Rectal smooth muscle tissue (tissue), 1 donor: ENCODE data around the gene STS.

Experiments used
- H3K27ac ChIP-seq: one replicate; pipeline ENCODE4 v1.7.0; 2013; ENCODE audit warnings: low read depth, low read length, inconsistent platforms
- H3K27me3 ChIP-seq: one replicate; pipeline ENCODE4 v1.7.0; 2013; ENCODE audit warnings: low read length; ENCODE audit not compliant: control insufficient read depth, insufficient read depth
- H3K36me3 ChIP-seq: one replicate; pipeline ENCODE4 v1.7.0; 2013; ENCODE audit warnings: low read length; ENCODE audit not compliant: control insufficient read depth, insufficient read depth
- H3K4me1 ChIP-seq: one replicate; pipeline ENCODE4 v1.7.0; 2013; ENCODE audit warnings: low read length; ENCODE audit not compliant: control insufficient read depth, insufficient read depth
- H3K4me3 ChIP-seq: one replicate; pipeline ENCODE4 v1.7.0; 2013; ENCODE audit warnings: low read length
- H3K9ac ChIP-seq: one replicate; pipeline ENCODE4 v1.7.0; 2013; ENCODE audit warnings: low read length

The STS gene

DNA sequence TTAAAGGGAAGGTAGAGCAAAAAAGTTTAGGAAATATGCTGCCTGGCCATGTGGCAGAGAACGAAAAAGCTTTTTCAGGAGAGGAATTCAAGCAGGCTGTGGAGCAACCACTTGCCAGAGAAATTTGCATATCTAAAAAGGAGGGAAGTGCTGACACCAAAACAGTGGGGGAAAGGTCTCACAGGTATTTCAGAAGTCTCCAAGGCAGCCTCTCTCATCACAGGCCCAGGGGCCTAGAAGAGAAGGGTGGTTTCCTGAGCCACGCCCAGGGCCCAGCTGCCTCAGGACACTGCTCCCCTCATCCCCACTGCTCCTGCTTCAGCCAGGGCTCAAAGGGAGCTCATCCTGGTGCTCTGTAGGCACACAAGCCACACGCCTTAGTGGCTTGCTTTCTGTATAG, 29.9 kb upstream of the STS start:
- Histone ChIP-seq H3K27me3 (no peaks in the 10 kb centered on the region), H3K9ac (no peak overlapping the region), H3K36me3 (no peaks in the 10 kb centered on the region), H3K4me1 (no peaks in the 10 kb centered on the region), H3K27ac (no peak overlapping the region), H3K4me3 (no peak overlapping the region)

- Histone ChIP-seq H3K27ac (no peak overlapping the region), H3K36me3 (no peaks in the 10 kb centered on the region), H3K9ac (no peak overlapping the region), H3K4me1 (no peaks in the 10 kb centered on the region), H3K27me3 (no peaks in the 10 kb centered on the region), H3K4me3 (no peak overlapping the region)
These were observed 27.3 kb upstream of the STS start for GRCh38 chrX:7119950-7120877.

DNA sequence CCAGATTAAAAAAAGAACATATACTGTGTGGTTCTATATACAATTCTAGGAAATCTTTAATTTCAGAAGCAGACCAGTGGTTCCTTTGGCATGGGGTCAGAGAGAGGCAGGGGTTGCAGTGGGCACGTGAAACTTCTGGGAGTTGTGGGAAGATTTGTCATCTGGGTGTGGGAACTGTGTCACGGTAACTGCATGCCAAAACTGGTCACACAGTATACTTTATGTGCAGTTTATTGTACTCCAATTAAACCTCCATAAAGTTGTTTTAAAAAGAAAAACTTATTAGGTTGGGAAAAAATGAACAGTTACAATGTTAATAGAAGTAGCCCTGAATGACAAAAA, 26.7 kb upstream of the STS start:
- Histone ChIP-seq H3K9ac (no peak overlapping the region), H3K4me1 (no peaks in the 10 kb centered on the region), H3K4me3 (no peak overlapping the region), H3K27me3 (no peaks in the 10 kb centered on the region), H3K36me3 (no peaks in the 10 kb centered on the region), H3K27ac (no peak overlapping the region)

- Histone ChIP-seq H3K36me3 (no peaks in the 10 kb centered on the region), H3K4me1 (no peaks in the 10 kb centered on the region), H3K27me3 (no peaks in the 10 kb centered on the region), H3K9ac (no peak overlapping the region), H3K27ac (no peak overlapping the region), H3K4me3 (no peak overlapping the region)
These were observed 20.5 kb upstream of the STS start for GRCh38 chrX:7127056-7127455.

DNA sequence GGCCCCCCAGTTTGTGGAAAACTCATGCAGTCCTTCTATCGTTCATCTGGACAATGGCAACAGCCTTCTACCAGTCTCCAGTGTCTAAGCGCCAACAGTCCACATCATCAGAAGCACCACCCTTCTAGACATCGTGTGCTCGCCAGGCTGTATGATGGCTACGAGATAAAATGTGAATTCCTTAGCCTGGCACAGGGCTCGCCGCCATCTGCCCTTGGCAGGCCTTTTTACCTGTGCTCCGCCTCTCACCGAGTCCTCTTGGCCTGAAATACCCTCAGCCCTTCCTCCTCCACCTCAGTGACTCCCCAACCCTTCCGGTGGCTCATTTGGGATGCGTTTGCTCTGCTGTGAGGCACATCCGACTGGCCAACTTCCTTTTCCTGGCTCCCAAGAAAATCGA, 15.9 kb upstream of the STS start:
- Histone ChIP-seq H3K27ac (no peak overlapping the region), H3K4me3 (no peak overlapping the region), H3K4me1 (no peaks in the 10 kb centered on the region), H3K36me3 (no peaks in the 10 kb centered on the region), H3K27me3 (no peaks in the 10 kb centered on the region), H3K9ac (no peak overlapping the region)

DNA sequence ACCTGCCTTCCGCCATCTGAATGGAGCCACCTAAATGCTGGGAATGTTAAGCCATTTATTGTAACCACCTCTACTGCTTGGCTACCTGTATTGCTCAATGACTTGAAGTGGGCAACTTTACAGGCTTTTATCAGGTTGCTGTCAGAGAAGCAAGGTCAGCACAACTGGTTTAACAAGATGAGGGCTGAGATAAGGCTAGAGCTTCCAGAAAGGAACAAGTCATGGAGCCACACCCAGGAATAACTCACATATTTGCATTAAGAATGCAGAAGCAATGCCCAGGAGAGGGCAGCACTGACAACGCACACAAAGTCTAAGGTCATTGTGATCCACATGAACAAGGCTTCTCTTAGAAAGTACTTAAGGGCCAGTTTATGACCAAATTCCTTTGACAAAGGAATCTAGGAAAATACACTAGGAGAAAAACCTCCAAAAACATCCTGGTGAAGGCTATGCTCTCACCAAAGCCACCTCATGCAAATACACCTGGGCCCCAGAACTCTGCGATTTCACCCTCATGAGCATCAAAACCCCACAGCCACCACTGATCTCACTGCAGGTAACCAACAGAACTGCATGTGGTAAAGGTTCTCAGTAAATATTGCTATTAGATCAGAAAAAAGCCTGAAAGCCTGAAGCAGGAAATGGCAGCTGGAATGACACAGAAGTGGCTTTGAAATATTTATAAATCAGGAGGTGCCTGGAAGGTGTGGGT, 15.0 kb upstream of the STS start:
- H3K4me1 ChIP-seq = no peaks in the 10 kb centered on the region
- H3K9ac ChIP-seq = no peak overlapping the region
- no peak overlapping the region for H3K4me3 ChIP-seq
- H3K27me3 ChIP-seq = no peaks in the 10 kb centered on the region
- H3K36me3 ChIP-seq = no peaks in the 10 kb centered on the region
- no peak overlapping the region for H3K27ac ChIP-seq

DNA sequence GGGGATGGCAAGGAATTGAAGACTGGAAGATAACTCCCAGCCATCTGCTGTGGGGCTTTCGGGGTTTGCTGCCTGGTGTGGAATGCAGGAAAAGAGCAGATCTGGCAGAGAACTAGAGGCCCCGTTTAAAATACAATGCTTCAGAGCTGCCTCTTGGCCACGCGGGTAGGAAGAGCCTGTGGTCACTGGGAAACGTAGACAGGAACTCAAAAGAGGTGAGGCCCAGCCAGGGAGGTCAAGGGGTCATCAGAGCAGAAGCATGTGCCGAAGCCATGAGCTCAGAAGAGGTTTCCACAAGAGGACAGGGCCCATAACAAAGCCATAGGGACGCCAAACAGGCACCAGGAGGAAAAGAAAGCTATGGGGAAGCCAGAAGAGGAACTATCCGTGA, 14.5 kb upstream of the STS start:
- Histone ChIP-seq H3K36me3 (no peaks in the 10 kb centered on the region), H3K4me1 (no peaks in the 10 kb centered on the region), H3K9ac (no peak overlapping the region), H3K27ac (no peak overlapping the region), H3K4me3 (no peak overlapping the region), H3K27me3 (no peaks in the 10 kb centered on the region)

- Histone ChIP-seq H3K36me3 (no peaks in the 10 kb centered on the region), H3K9ac (no peak overlapping the region), H3K4me1 (no peaks in the 10 kb centered on the region), H3K27me3 (no peaks in the 10 kb centered on the region), H3K27ac (no peak overlapping the region), H3K4me3 (no peak overlapping the region)
These were observed 12.5 kb upstream of the STS start for GRCh38 chrX:7134981-7135380.

DNA sequence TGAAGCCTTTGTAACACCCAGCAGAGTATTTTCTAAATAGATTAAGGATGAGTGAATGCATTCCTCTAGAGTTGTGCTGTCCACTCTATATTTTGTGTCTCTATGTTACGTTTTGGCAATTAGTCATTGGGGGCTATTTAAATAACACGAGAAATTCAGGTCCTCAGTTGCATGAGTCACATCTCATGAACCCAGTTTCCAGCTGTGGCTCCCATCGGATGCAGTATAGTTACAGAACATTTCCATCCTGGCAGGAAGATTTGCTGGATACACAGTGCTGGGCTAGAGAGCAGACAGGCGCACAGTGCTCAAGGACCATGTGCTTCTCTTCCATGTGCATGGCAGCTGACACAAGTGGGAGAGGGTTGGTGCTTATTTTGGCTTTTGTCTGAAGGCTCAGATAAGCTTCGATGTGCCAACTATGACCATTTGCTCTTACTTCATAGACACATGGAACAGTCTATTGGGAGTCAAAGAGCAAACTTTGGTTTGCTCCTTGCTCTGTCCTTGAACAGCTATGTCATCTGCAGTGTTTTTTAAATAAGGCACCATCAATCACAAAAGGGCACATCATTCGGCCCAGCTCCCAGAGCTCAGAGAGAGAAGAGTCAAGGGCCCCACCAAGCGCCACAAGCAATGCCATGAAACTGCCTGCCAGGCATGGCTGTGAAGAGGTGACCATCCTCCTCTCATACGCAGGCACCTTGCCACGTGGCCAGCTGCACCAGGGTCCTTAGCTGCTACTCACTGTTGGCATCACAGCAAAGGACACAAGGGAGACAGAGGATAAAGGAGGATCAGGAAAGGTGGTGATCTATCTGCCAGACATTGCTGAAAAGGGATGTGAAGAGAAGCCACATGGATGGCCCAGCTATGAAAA, 8.1 kb upstream of the STS start:
- Histone ChIP-seq H3K27ac (no peak overlapping the region), H3K9ac (no peak overlapping the region), H3K27me3 (no peaks in the 10 kb centered on the region), H3K4me3 (no peak overlapping the region), H3K4me1 (no peaks in the 10 kb centered on the region), H3K36me3 (no peaks in the 10 kb centered on the region)

- Histone ChIP-seq H3K9ac (no peak overlapping the region), H3K27me3 (no peaks in the 10 kb centered on the region)
These were observed 4.4 kb upstream of the STS start for GRCh38 chrX:7143076-7143475.

GRCh38 chrX:7143941-7144525, 3.5 kb upstream of the STS start:
- Histone ChIP-seq H3K36me3 (no peaks in the 10 kb centered on the region), H3K27ac (no peak overlapping the region), H3K9ac (no peak overlapping the region), H3K4me1 (no peaks in the 10 kb centered on the region), H3K4me3 (no peak overlapping the region), H3K27me3 (no peaks in the 10 kb centered on the region)

More at GRCh38 chrX:7143076-7143475, 4.4 kb upstream of the STS start:
- Histone ChIP-seq H3K27ac (no peak overlapping the region), H3K4me1 (no peaks in the 10 kb centered on the region), H3K4me3 (no peak overlapping the region), H3K36me3 (no peaks in the 10 kb centered on the region)

DNA sequence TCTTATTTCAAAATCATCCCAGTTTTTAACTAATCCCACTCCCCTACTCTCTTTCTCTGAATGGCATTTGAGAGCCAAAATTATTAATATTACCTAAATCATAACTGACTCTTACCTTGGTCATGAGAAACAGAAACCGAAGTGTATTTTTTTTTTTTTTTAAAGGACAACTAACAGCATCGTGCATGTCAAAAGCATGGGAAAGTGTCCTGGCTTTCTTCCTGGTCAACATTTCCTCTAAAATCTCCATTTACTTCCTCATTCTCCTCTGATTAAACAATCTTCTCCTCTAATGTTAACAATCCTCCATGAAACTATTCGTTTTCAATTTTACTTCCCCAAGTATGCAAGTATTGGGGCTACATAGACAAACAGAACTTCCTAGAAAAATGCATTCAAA, 2.1 kb upstream of the STS start:
- H3K27ac ChIP-seq = no peak overlapping the region
- no peaks in the 10 kb centered on the region for H3K36me3 ChIP-seq

More for the DNA sequence above, 2.1 kb upstream of the STS start:
- H3K4me1 ChIP-seq = no peaks in the 10 kb centered on the region
- no peaks in the 10 kb centered on the region for H3K27me3 ChIP-seq
- no peak overlapping the region for H3K9ac ChIP-seq
- no peak overlapping the region for H3K4me3 ChIP-seq
